Stimulated activated CD8-positive, alpha-beta memory T cell treated with anti-CD3 and anti-CD28 coated beads, Interleukin-7, amount 100 ng/mL, for 24 hours (primary cell): ENCODE results near the gene PNPO.

ENCODE experiments used
- DNase-seq: peaks from one replicate; pipeline ENCODE4 v3.0.0-alpha.2; 2020; ENCODE audit warnings: low read depth

The PNPO gene

DNA sequence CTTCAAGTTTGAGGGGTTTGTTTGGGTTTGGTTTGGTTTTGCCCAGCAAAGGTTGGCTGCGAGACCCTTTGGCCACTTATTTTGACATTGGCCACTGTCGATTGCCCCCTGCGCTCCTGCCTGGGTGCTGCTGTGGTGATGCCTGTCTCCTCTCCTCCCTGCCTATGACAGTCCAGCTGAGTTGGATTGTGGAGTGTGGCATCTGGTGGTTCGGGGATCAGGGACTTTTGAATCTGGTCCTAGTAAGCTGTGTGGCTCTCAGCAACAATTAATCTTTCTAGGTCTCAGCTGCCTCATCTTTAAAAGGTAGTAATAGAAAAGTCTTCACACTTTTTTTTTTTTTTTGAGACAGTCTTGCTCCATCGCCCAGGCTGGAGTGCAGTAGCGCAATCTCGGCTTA, 56.7 kb downstream of the PNPO start:
- no peak for DNase-seq
